ENCODE data around the gene TMEM258.

TMEM258 gene

GRCh38 chr11:61794579-61794978 lies 2.2 kb upstream of the TMEM258 start:
- FAIRE-seq: no peak

- FAIRE-seq: no peak
Observed at GRCh38 chr11:61793829-61794204, 1.4 kb upstream of the TMEM258 start.

- no peak for FAIRE-seq
Observed at GRCh38 chr11:61793083-61793828, 857 bp upstream of the TMEM258 start.

GRCh38 chr11:61791737-61792309 lies 576 bp downstream of the TMEM258 start:
- no peak for FAIRE-seq

GRCh38 chr11:61787928-61788491 lies 4.4 kb downstream of the TMEM258 start:
- no peak for FAIRE-seq

- FAIRE-seq: no peak
Observed at GRCh38 chr11:61785837-61786402, 6.5 kb downstream of the TMEM258 start.

GRCh38 chr11:61784506-61784805 lies 7.9 kb downstream of the TMEM258 start:
- FAIRE-seq: no peak

- FAIRE-seq: no peak
Observed at GRCh38 chr11:61783717-61784505, 8.5 kb downstream of the TMEM258 start.

GRCh38 chr11:61782841-61783240 lies 9.6 kb downstream of the TMEM258 start:
- no peak for FAIRE-seq

- no peak for FAIRE-seq
Observed at GRCh38 chr11:61782299-61782698, 10.1 kb downstream of the TMEM258 start.

GRCh38 chr11:61781585-61781984 lies 10.8 kb downstream of the TMEM258 start:
- no peak for FAIRE-seq

GRCh38 chr11:61780581-61781162 lies 11.7 kb downstream of the TMEM258 start:
- FAIRE-seq: no peak

GRCh38 chr11:61779666-61780525 lies 12.5 kb downstream of the TMEM258 start:
- no peak for FAIRE-seq

GRCh38 chr11:61778920-61779650 lies 13.3 kb downstream of the TMEM258 start:
- no peak for FAIRE-seq

GRCh38 chr11:61778357-61778886 lies 14.0 kb downstream of the TMEM258 start:
- no peak for FAIRE-seq

GRCh38 chr11:61777234-61778090 lies 14.9 kb downstream of the TMEM258 start:
- no peak for FAIRE-seq

- FAIRE-seq: peak; percentile 15
Observed at GRCh38 chr11:61776561-61777075, 15.8 kb downstream of the TMEM258 start.

- FAIRE-seq: no peak
Observed at GRCh38 chr11:61775606-61776554, 16.5 kb downstream of the TMEM258 start.

GRCh38 chr11:61775106-61775505 lies 17.3 kb downstream of the TMEM258 start:
- no peak for FAIRE-seq

Data from TTC549 (cell line).